ENCODE results near the gene VPS13A. TPM values are rescaled to one million over a fixed set of nuclear protein-coding genes. Genes with fewer than 3 reads are reported as not detected.

VPS13A gene
- total and polyA plus RNA-seq, 2 experiments from 2014 or later = 13.2 to 65.6 TPM

- Histone ChIP-seq H3K4me2 (no peak overlapping the region), H3K27ac (no peak overlapping the region), H2AFZ (no peak overlapping the region), H3K4me1 (ENCODE audit: insufficient read depth) (no peaks in the 10 kb centered on the region), H3K27me3 (no peaks in the 10 kb centered on the region), H3K79me2 (peaks cover 78% of the 10 kb centered on the region), H3K9me3 (ENCODE audit: low read depth) (no peaks in the 10 kb centered on the region), H3K36me3 (replicated peaks; ENCODE audit: insufficient read depth, low read depth) (no peaks in the 10 kb centered on the region), H4K20me1 (ENCODE audit: insufficient read depth, poor library complexity, severe bottlenecking) (no peaks in the 10 kb centered on the region), H3K4me3 (no peak overlapping the region), H3K9me2 (replicated peaks; ENCODE audit: insufficient read depth) (no peaks in the 10 kb centered on the region)
- TF ChIP-seq EZH2 (IDR thresholded peaks at IDR 0.05; ENCODE audit: borderline replicate concordance) (no peak), EZH2phosphoT487 (IDR thresholded peaks at IDR 0.05; ENCODE audit: low read depth, severe bottlenecking, unreplicated experiment) (no peak), CTCF (IDR thresholded peaks at IDR 0.05; ENCODE audit: poor library complexity) (no peak)
- DNase-seq (ENCODE audit: low spot score) = no peak
- WGBS (ENCODE audit: low lambda C conversion rate, missing lambda C conversion rate) = 100% methylated on average over 2 of the region's 2 CpGs
Measured at GRCh38 chr9:77194423-77194822, 17.1 kb downstream of the VPS13A start.

GRCh38 chr9:77210116-77210515 is 32.8 kb downstream of the VPS13A start:
- WGBS (ENCODE audit: low lambda C conversion rate, missing lambda C conversion rate) = 74% methylated on average over 2 of the region's 2 CpGs
- Histone ChIP-seq H3K27me3 (no peaks in the 10 kb centered on the region), H2AFZ (no peak overlapping the region), H3K9me3 (ENCODE audit: low read depth) (no peaks in the 10 kb centered on the region), H3K9me2 (replicated peaks; ENCODE audit: insufficient read depth) (no peaks in the 10 kb centered on the region), H4K20me1 (ENCODE audit: insufficient read depth, poor library complexity, severe bottlenecking) (no peaks in the 10 kb centered on the region), H3K4me2 (no peak overlapping the region), H3K27ac (no peak overlapping the region), H3K36me3 (replicated peaks; ENCODE audit: insufficient read depth, low read depth) (no peaks in the 10 kb centered on the region), H3K4me1 (ENCODE audit: insufficient read depth) (no peaks in the 10 kb centered on the region), H3K4me3 (no peak overlapping the region), H3K79me2 (no peaks in the 10 kb centered on the region)
- no peak for TF ChIP-seq EZH2 (IDR thresholded peaks at IDR 0.05; ENCODE audit: borderline replicate concordance)
- no peak for TF ChIP-seq EZH2phosphoT487 (IDR thresholded peaks at IDR 0.05; ENCODE audit: low read depth, severe bottlenecking, unreplicated experiment)
- TF ChIP-seq CTCF (IDR thresholded peaks at IDR 0.05; ENCODE audit: poor library complexity) = no peak
- no peak for DNase-seq (ENCODE audit: low spot score)

- H4K20me1 ChIP-seq (ENCODE audit: insufficient read depth, poor library complexity, severe bottlenecking) = no peaks in the 10 kb centered on the region
- H3K27ac ChIP-seq = no peak overlapping the region
- no peak overlapping the region for H3K4me2 ChIP-seq
- no peaks in the 10 kb centered on the region for H3K27me3 ChIP-seq
- 93% methylated on average over 6 of the region's 6 CpGs for WGBS (ENCODE audit: low lambda C conversion rate, missing lambda C conversion rate)
- DNase-seq (ENCODE audit: low spot score) = no peak
- no peak overlapping the region for H3K4me3 ChIP-seq
- no peak overlapping the region for H2AFZ ChIP-seq
- no peaks in the 10 kb centered on the region for H3K4me1 ChIP-seq (ENCODE audit: insufficient read depth)
- TF ChIP-seq CTCF (IDR thresholded peaks at IDR 0.05; ENCODE audit: poor library complexity) (no peak), EZH2 (IDR thresholded peaks at IDR 0.05; ENCODE audit: borderline replicate concordance) (no peak), EZH2phosphoT487 (IDR thresholded peaks at IDR 0.05; ENCODE audit: low read depth, severe bottlenecking, unreplicated experiment) (no peak)
- H3K79me2 ChIP-seq = no peaks in the 10 kb centered on the region
- no peaks in the 10 kb centered on the region for H3K36me3 ChIP-seq (replicated peaks; ENCODE audit: insufficient read depth, low read depth)
- H3K9me3 ChIP-seq (ENCODE audit: low read depth) = no peaks in the 10 kb centered on the region
- no peaks in the 10 kb centered on the region for H3K9me2 ChIP-seq (replicated peaks; ENCODE audit: insufficient read depth)
Measured at GRCh38 chr9:77211561-77211960, 34.2 kb downstream of the VPS13A start.

GRCh38 chr9:77212801-77213200 is 35.5 kb downstream of the VPS13A start:
- Histone ChIP-seq H3K4me1 (ENCODE audit: insufficient read depth) (no peaks in the 10 kb centered on the region), H3K9me3 (ENCODE audit: low read depth) (no peaks in the 10 kb centered on the region)

More at GRCh38 chr9:77212801-77213200, 35.5 kb downstream of the VPS13A start:
- Histone ChIP-seq H3K27me3 (no peaks in the 10 kb centered on the region), H3K4me3 (no peak overlapping the region), H3K4me2 (no peak overlapping the region), H2AFZ (no peak overlapping the region), H3K36me3 (replicated peaks; ENCODE audit: insufficient read depth, low read depth) (no peaks in the 10 kb centered on the region), H4K20me1 (ENCODE audit: insufficient read depth, poor library complexity, severe bottlenecking) (no peaks in the 10 kb centered on the region), H3K27ac (no peak overlapping the region), H3K79me2 (no peaks in the 10 kb centered on the region), H3K9me2 (replicated peaks; ENCODE audit: insufficient read depth) (no peaks in the 10 kb centered on the region)
- no peak for TF ChIP-seq CTCF (IDR thresholded peaks at IDR 0.05; ENCODE audit: poor library complexity)
- WGBS (ENCODE audit: low lambda C conversion rate, missing lambda C conversion rate) = 79% methylated on average over 1 of the region's 1 CpG
- DNase-seq (ENCODE audit: low spot score) = no peak
